Subcutaneous abdominal adipose tissue (tissue), 5 donors: ENCODE results near the gene RNF135.

ENCODE experiments used
- H3K27ac ChIP-seq: one replicate; pipeline ENCODE4 v1.7.0; 2013; ENCODE audit warnings: low read depth, mild to moderate bottlenecking, inconsistent platforms, low read length, moderate library complexity
- H3K27me3 ChIP-seq, 5 donors: one replicate each; pipeline ENCODE4 v1.7.0; 2013; ENCODE audit warnings: low read length in 5 of 5, inconsistent platforms in 1 of 5; ENCODE audit not compliant: control insufficient read depth in 5 of 5, insufficient read depth in 4 of 5
- H3K36me3 ChIP-seq, 5 donors: one replicate each; pipeline ENCODE4 v1.7.0; 2013; ENCODE audit warnings: low read length in 5 of 5; ENCODE audit not compliant: control insufficient read depth in 5 of 5, insufficient read depth in 5 of 5
- H3K4me1 ChIP-seq, 5 donors: one replicate each; pipeline ENCODE4 v1.7.0; 2013; ENCODE audit warnings: low read length in 5 of 5, mild to moderate bottlenecking in 3 of 5, moderate library complexity in 1 of 5; ENCODE audit not compliant: control insufficient read depth in 5 of 5, insufficient read depth in 5 of 5
- H3K4me3 ChIP-seq, 5 donors: one replicate each; pipeline ENCODE4 v1.7.0; 2013; ENCODE audit warnings: low read length in 5 of 5, low read depth in 1 of 5
- H3K9ac ChIP-seq, 5 donors: one replicate each; pipeline ENCODE4 v1.7.0; 2013; ENCODE audit warnings: low read length in 5 of 5, mild to moderate bottlenecking in 4 of 5, moderate library complexity in 3 of 5
- H3K9me3 ChIP-seq, 5 donors: one replicate each; pipeline ENCODE4 v1.7.0; 2013; ENCODE audit warnings: low read length in 5 of 5; ENCODE audit not compliant: control insufficient read depth in 5 of 5
- donor health status: healthy.
- donor health status: healthy.
- donor health status: healthy.
- donor health status: healthy.
- donor health status: healthy.

Gene RNF135

DNA sequence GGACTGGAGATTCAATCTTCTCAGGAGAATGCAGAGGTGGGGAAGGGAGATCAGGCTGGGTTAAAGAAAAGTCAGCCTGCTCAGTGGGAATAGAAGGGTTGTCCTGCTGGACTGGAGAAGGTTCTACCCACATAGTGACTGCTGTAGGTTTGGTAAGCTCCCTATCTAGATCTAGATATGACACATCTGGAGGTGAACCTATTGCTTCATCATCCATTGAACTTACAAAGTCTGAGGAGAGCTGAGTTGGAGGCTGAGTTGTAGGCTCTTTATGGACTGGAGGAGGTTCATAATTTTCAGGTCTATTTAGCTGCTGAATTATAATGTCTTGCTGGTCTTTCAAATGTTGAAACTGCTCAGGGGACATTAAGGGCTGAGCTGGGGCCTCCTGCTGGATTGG, 77.9 kb downstream of the RNF135 start:
- H3K36me3 ChIP-seq, result peaks cover 0 to 2% (median 0%) of the 10 kb centered on the region in 5 donors
- no peak overlapping the region for H3K27ac ChIP-seq
- H3K9me3 ChIP-seq, result no peaks in the 10 kb centered on the region
- no peak overlapping the region for H3K9ac ChIP-seq
- peaks cover 0 to 12% (median 7%) of the 10 kb centered on the region in 5 donors for H3K4me1 ChIP-seq
- H3K27me3 ChIP-seq, result no peaks in the 10 kb centered on the region
- no peak overlapping the region for H3K4me3 ChIP-seq
